B cell (primary cell): ENCODE measurements around the gene CCNG2.

ENCODE experiments used
- CTCF ChIP-seq: fragments of 200-600 bp; IDR thresholded peaks from one replicate; pipeline ENCODE4 v1.8.0; 2022; ENCODE audit warnings: antibody characterized with exemption, mild to moderate bottlenecking
- EZH2 ChIP-seq: IDR thresholded peaks from 2 replicates; pipeline ENCODE4 v1.6.1; 2012; ENCODE audit warnings: borderline replicate concordance, low read depth, mild to moderate bottlenecking, moderate library complexity, low read length; ENCODE audit not compliant: insufficient read depth, poor library complexity, severe bottlenecking

GRCh38 chr4:77110730-77111129 is 46.3 kb upstream of the CCNG2 start:
- no peak for TF ChIP-seq CTCF
- TF ChIP-seq EZH2 = no peak
